Ectodermal cell (in vitro differentiated cells): ENCODE results near the gene XPO6.
"Not testable (repeated sequence)": the region's sequence is repeated elsewhere in the genome, so short reads cannot be mapped to it uniquely, and the experiment has no call there.

Experiments
- H3K27ac ChIP-seq: 2 replicates; pipeline ENCODE4 v1.7.0; 2013; ENCODE audit warnings: mild to moderate bottlenecking, low read depth, low read length; ENCODE audit not compliant: insufficient read depth, poor library complexity, severe bottlenecking
- H3K27me3 ChIP-seq: 2 replicates; pipeline ENCODE4 v1.7.0; 2013; ENCODE audit warnings: mild to moderate bottlenecking, low read length; ENCODE audit not compliant: insufficient read depth, control insufficient read depth, poor library complexity, severe bottlenecking
- H3K36me3 ChIP-seq: one replicate; pipeline ENCODE4 v1.7.0; 2013; ENCODE audit warnings: low read length; ENCODE audit not compliant: control insufficient read depth, insufficient read depth
- H3K4me1 ChIP-seq: one replicate; pipeline ENCODE4 v1.7.0; 2013; ENCODE audit warnings: low read length; ENCODE audit not compliant: control insufficient read depth, insufficient read depth
- H3K4me3 ChIP-seq: 2 replicates; pipeline ENCODE4 v1.7.0; 2013; ENCODE audit warnings: low read depth, low read length, control low read depth; ENCODE audit not compliant: insufficient read depth
- H3K9me3 ChIP-seq: 2 replicates; pipeline ENCODE4 v1.7.0; 2013; ENCODE audit warnings: mild to moderate bottlenecking, low read length, moderate library complexity; ENCODE audit not compliant: control insufficient read depth
- WGBS, 2 experiments: methylation state at CpG; one replicate each; pipeline ENCODE4 v1.1.7; 2013; ENCODE audit warnings: missing lambda C conversion rate in 2 of 2; 5-methylcytosine and 5-hydroxymethylcytosine counted together

The XPO6 gene

GRCh38 chr16:28249483-28249882, 37.7 kb upstream of the XPO6 start:
- 83 to 84% methylated on average over 2 of the region's 2 CpGs for WGBS, 2 experiments
- H3K4me1 ChIP-seq, H3K4me3 ChIP-seq, H3K9me3 ChIP-seq, H3K27me3 ChIP-seq, H3K36me3 ChIP-seq, H3K27ac ChIP-seq: not testable (repeated sequence)

- whole genome bisulfite sequencing, 2 experiments = 91 to 94% methylated on average over 6 of the region's 6 CpGs
- Histone ChIP-seq H3K36me3 (no peaks in the 10 kb centered on the region), H3K27ac (no peak overlapping the region), H3K4me3 (no peak overlapping the region), H3K27me3 (no peaks in the 10 kb centered on the region), H3K4me1 (no peaks in the 10 kb centered on the region), H3K9me3 (no peaks in the 10 kb centered on the region)
These were observed 30.2 kb upstream of the XPO6 start for GRCh38 chr16:28241924-28242323.

- Histone ChIP-seq H3K36me3 (no peaks in the 10 kb centered on the region), H3K4me1 (no peaks in the 10 kb centered on the region), H3K9me3 (no peaks in the 10 kb centered on the region), H3K27ac (no peak overlapping the region), H3K27me3 (no peaks in the 10 kb centered on the region), H3K4me3 (no peak overlapping the region)
- 94 to 96% methylated on average over 3 of the region's 3 CpGs for WGBS, 2 experiments
These were observed 26.1 kb upstream of the XPO6 start for GRCh38 chr16:28237754-28238357.

GRCh38 chr16:28231763-28232162, 20.0 kb upstream of the XPO6 start:
- H3K9me3 ChIP-seq = no peaks in the 10 kb centered on the region
- H3K27ac ChIP-seq = no peak overlapping the region
- no peaks in the 10 kb centered on the region for H3K27me3 ChIP-seq
- no peak overlapping the region for H3K4me3 ChIP-seq
- 100% methylated on average over 2 of the region's 2 CpGs for WGBS, 2 experiments
- H3K4me1 ChIP-seq = no peaks in the 10 kb centered on the region
- H3K36me3 ChIP-seq = no peaks in the 10 kb centered on the region

- H3K27ac ChIP-seq, H3K36me3 ChIP-seq, H3K4me1 ChIP-seq, H3K27me3 ChIP-seq, H3K9me3 ChIP-seq, H3K4me3 ChIP-seq: not testable (repeated sequence)
- WGBS, 2 experiments = 85 to 87% methylated on average over 3 of the region's 3 CpGs
These were observed 12.1 kb upstream of the XPO6 start for GRCh38 chr16:28223909-28224308.

DNA sequence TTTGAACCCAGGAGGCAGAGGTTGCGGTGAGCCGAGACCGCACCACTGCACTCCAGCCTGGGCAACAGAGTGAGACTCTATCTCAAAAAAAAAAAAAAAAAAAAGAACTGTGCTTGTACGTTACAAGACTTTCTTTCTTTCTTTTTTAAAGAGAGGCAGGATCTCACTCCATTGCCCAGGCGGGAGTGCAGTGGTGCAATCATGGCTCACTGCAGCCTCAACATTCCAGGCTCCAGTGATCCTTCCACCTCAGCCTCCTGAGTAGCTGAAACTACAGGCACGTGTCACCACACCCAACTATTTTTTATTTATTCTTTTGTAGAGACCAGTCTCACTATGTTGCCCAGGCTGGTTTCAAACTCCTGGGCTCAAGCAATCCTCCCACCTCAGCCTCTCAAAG, 8.0 kb upstream of the XPO6 start:
- H3K4me3 ChIP-seq, H3K36me3 ChIP-seq, H3K4me1 ChIP-seq, H3K27ac ChIP-seq, H3K27me3 ChIP-seq, H3K9me3 ChIP-seq: not testable (repeated sequence)
- 92 to 94% methylated on average over 6 of the region's 6 CpGs for WGBS, 2 experiments

DNA sequence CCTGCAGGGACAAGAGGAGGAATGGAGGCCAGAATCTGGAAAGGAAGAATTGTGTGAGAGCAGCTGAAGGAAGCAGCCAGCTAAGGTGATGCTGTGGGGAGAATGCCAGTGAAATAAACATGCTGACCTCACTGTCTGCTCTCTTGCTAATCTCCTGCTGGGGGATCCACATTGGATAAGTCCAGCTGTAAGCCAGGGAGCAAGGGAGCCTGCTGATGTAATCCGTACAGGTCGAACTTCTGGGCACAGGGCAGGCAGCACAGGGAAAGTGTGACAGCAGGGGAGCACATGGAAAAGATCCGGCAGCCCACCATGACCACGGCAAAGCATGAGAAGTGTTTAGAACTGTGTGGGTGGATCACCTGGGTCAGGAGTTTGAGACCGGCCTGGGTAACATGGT, 7.5 kb upstream of the XPO6 start:
- no peak overlapping the region for H3K27ac ChIP-seq
- no peaks in the 10 kb centered on the region for H3K9me3 ChIP-seq
- WGBS, 2 experiments = 89 to 91% methylated on average over 5 of the region's 5 CpGs
- no peaks in the 10 kb centered on the region for H3K27me3 ChIP-seq
- no peaks in the 10 kb centered on the region for H3K4me1 ChIP-seq
- no peak overlapping the region for H3K4me3 ChIP-seq
- no peaks in the 10 kb centered on the region for H3K36me3 ChIP-seq

- H3K36me3 ChIP-seq = no peaks in the 10 kb centered on the region
- 80% methylated on average over 4 of the region's 4 CpGs for WGBS, 2 experiments
- no peak overlapping the region for H3K27ac ChIP-seq
- no peaks in the 10 kb centered on the region for H3K27me3 ChIP-seq
- no peak overlapping the region for H3K4me3 ChIP-seq
- no peaks in the 10 kb centered on the region for H3K4me1 ChIP-seq
- no peaks in the 10 kb centered on the region for H3K9me3 ChIP-seq
These were observed 6.3 kb upstream of the XPO6 start for GRCh38 chr16:28218109-28218508.

GRCh38 chr16:28217326-28217725, 5.6 kb upstream of the XPO6 start:
- H3K4me1 ChIP-seq = no peaks in the 10 kb centered on the region
- H3K36me3 ChIP-seq = no peaks in the 10 kb centered on the region
- no peaks in the 10 kb centered on the region for H3K9me3 ChIP-seq
- H3K4me3 ChIP-seq = no peak overlapping the region
- H3K27me3 ChIP-seq = no peaks in the 10 kb centered on the region
- H3K27ac ChIP-seq = no peak overlapping the region
- 88 to 96% methylated on average over 4 of the region's 4 CpGs for WGBS, 2 experiments

- 93% methylated on average over 3 of the region's 3 CpGs for WGBS, 2 experiments
- peaks cover 4% of the 10 kb centered on the region for H3K36me3 ChIP-seq
- H3K27me3 ChIP-seq = no peaks in the 10 kb centered on the region
- no peaks in the 10 kb centered on the region for H3K9me3 ChIP-seq
- H3K27ac ChIP-seq = no peak overlapping the region
- no peak overlapping the region for H3K4me3 ChIP-seq
- H3K4me1 ChIP-seq = peaks cover 8% of the 10 kb centered on the region
These were observed 1.6 kb upstream of the XPO6 start for GRCh38 chr16:28213396-28213795.

- no peaks in the 10 kb centered on the region for H3K9me3 ChIP-seq
- peaks cover 5% of the 10 kb centered on the region for H3K36me3 ChIP-seq
- WGBS, 2 experiments = 85 to 94% methylated on average over 4 of the region's 4 CpGs
- peak overlapping the region; percentile 75 for H3K4me3 ChIP-seq
- H3K27me3 ChIP-seq = no peaks in the 10 kb centered on the region
- H3K27ac ChIP-seq = peak overlapping the region; percentile 32
- peaks cover 8% of the 10 kb centered on the region for H3K4me1 ChIP-seq
These were observed 738 bp upstream of the XPO6 start for GRCh38 chr16:28212532-28212873.
